ENCODE measurements around the gene PAX7.

DNA sequence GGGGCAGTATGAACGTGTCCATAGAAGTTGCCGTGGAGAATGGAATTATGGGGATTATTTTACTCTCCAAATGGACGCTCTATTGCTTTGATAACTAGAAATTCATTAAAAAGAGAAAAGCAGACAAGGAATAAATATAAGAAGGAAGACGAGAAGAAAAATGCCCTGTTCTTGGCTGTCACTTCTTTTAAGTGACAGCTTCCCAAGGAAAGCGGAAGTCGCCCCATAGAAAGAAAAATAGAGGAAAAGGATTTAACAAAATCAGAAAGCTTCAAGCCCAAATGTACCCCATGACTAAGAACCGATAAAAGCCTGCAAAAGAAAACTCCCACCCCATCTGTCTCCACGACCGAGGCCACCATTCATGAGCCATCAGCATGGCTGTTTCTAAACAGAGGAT, 143.1 kb downstream of the PAX7 start:
- TF ChIP-seq TAF1 (IDR thresholded peaks at IDR 0.05; ENCODE audit: low read depth), result no peak
- TF ChIP-seq, protein P1, sequence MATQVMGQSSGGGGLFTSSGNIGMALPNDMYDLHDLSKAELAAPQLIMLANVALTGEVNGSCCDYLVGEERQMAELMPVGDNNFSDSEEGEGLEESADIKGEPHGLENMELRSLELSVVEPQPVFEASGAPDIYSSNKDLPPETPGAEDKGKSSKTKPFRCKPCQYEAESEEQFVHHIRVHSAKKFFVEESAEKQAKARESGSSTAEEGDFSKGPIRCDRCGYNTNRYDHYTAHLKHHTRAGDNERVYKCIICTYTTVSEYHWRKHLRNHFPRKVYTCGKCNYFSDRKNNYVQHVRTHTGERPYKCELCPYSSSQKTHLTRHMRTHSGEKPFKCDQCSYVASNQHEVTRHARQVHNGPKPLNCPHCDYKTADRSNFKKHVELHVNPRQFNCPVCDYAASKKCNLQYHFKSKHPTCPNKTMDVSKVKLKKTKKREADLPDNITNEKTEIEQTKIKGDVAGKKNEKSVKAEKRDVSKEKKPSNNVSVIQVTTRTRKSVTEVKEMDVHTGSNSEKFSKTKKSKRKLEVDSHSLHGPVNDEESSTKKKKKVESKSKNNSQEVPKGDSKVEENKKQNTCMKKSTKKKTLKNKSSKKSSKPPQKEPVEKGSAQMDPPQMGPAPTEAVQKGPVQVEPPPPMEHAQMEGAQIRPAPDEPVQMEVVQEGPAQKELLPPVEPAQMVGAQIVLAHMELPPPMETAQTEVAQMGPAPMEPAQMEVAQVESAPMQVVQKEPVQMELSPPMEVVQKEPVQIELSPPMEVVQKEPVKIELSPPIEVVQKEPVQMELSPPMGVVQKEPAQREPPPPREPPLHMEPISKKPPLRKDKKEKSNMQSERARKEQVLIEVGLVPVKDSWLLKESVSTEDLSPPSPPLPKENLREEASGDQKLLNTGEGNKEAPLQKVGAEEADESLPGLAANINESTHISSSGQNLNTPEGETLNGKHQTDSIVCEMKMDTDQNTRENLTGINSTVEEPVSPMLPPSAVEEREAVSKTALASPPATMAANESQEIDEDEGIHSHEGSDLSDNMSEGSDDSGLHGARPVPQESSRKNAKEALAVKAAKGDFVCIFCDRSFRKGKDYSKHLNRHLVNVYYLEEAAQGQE (IDR thresholded peaks at IDR 0.05; ENCODE audit: low read depth), result no peak
